NCI-H526 treated with DMSO at 0.1 percent for 48 hours (cell line): ENCODE measurements around the gene PRDX4.
A peak's percentile ranks its signal among the peaks of the same experiment; 100 is the strongest.
"Not testable (repeated sequence)": the region's sequence is repeated elsewhere in the genome, so short reads cannot be mapped to it uniquely, and the experiment has no call there.

Experiments used
- DNase-seq: peaks from one replicate; lab custom pipeline; 2025; lab: John Stamatoyannopoulos, UW

PRDX4 gene

DNA sequence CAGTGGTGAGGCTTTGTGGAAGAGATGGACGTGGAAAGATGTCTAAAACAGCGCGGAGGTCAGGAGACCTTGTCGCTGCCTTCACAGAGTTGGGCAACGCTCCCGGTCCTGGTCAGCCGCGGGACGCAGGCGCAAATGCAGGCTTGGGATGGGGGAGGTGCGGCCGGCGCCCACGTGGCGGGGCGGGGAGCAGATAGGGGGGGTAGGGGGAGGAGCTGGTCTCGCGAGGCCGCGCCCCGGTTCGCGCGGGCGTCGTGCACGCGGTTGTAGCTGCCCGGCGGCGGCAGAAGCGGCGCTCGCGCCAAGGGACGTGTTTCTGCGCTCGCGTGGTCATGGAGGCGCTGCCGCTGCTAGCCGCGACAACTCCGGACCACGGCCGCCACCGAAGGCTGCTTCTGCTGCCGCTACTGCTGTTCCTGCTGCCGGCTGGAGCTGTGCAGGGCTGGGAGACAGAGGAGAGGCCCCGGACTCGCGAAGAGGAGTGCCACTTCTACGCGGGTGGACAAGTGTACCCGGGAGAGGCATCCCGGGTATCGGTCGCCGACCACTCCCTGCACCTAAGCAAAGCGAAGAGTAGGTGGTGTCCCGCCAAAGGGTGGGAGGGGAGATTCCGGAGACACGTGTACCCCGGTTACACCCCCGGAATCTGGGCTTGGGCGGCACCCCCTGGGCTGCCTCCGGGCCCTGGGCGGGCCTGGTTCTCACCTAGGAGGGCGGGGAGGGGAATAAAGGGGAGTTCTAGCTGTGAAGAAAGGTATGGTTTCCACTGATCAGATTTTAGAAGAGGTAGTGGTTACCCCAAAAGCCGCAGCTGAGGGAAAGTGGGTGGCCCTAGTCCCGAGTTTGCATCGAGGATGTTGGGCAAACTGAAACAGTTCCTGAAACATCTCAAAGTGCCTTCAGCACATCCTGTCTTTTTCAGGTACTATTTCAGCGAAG, at the start of gene PRDX4:
Gene PRDX4, plus strand, starts transcription at position 255 of the 939 bp plus-strand sequence. Its CDS starts 78 bp downstream, at position 333.
- DNase-seq, result peak; percentile 83

GRCh38 chrX:23621621-23622265, 45.5 kb upstream of the PRDX4 start:
- no peak for DNase-seq

GRCh38 chrX:23623797-23624196, 43.5 kb upstream of the PRDX4 start:
- DNase-seq, result no peak

DNA sequence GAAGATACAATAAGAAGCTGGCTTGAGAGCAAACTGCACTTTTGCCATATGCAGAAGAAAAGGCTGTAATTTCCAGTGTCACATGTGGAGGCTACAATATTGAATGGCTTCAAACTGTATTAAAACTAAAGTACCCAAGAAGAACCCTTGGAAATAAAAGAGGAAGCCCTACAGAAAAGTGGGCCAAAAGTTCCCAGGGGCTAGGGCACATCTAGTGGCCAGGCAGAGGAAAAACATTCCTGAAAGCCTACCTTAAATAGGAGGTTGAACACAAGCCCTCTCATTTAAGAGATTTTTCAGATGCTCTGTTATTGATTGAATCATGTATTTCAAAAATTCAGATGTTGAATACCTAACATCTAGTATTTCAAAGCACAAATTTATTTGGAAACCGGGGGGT, 40.6 kb upstream of the PRDX4 start:
- DNase-seq, result no peak

DNA sequence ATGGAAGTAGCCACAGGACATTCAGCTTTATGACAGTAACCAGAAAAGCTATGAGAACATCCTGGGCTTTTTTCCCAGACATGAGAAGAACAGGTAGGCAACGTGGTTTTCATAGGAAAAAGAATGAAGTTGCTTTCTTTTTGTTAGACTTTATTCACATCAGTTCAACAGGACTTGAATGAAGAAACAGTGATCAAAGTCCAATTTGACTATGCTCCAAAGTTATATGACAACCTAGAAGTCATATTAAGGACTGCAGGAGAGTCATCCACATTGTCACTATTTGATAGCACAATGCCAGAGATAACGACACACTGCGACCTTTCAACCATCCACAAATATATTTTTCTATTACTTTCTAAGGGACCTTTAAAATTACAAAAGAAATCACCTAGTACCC, 39.2 kb upstream of the PRDX4 start:
- DNase-seq, result no peak

DNA sequence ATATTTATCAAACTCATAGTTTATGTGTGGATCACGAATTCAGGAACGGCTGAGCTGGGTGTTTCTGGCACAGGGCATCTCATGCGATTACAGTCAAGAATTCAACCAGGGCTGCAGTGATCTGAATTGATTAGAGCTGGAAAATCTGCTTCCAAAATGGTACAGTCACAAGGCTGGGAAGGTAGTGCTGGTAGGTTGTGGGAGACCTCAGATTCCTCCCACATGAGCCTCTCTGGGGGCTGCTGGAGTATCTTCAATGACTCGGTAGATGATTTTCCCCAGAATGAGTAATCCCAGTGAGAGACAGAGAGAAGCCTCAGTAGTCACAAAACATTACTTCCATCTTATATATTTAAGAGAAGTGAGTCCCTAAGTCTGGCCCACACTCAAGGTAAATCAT, 36.2 kb upstream of the PRDX4 start:
- DNase-seq, result no peak

GRCh38 chrX:23633834-23634580, 33.3 kb upstream of the PRDX4 start:
- DNase-seq, result no peak

DNA sequence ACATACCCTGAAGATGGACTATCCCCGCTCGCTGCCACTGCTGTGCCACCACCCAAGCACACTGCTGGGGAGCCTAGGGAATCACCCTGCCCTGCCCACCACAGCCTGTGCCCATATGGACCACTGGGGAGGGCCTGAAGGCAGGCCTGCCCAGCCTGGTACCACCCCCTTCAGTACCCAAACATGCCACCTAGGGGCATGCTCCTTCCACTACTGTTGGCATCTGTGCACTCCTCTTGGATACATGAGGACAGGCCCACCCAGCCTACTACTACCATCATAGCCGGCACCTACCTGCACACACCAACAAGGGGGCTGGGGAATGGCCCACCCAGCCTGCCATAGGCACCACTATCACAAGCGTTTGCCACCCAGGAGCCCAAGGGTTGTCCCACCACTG, 30.1 kb upstream of the PRDX4 start:
- no peak for DNase-seq

DNA sequence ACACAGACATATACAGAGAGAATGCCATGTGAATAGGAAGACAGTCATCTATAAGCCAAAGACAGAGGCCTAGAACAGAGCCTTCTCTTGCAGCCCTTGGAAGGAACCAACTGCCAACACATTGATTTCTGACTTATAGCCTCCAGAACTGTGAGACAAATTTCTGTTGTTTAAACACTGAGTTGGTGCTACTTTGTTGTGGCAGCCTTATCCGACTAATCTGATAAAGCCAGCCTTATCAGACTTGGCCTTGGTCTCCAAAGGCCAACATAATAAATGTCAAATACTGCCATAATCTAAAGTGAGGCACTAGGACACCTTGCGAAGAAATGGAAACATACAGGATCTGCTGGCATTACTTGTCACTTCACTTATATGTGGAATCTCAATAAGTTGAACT, 24.3 kb upstream of the PRDX4 start:
- no peak for DNase-seq

DNA sequence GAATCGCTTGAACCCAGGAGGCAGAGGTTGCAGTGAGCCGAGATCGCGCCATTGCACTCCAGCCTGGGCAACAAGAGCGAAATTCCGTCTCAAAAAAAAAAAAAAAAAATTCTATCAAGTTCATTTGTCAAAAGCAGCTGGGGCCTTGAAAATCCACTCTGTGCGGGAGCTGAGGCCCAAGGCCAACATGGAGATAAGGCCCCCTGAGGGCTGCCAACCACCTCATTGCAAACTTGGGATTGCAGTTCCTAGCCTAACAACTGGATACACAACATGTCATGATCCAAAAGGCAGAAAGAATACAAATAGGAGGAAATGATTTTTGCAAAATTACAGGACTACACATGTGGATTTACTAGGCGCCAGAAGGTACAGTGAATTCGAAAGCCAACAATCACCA, 22.5 kb upstream of the PRDX4 start:
- no peak for DNase-seq

DNA sequence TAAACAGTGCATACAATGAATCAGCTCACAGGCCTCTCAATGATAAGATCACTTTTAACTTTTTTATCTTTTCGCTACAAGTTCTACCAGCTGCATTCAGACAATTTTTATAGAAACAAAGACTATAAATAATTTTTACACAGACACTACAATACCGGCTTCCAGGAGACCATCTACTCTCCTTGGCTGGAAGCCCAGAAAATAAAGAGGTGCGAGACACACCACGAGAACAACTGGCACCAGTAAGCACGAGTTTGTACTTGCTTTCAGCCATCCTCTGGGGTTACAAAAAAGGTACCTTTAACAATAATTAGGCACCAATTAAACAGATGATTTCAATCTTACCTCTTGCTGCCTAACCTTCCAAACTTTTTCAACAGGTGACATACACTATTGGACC, 11.2 kb upstream of the PRDX4 start:
- no peak for DNase-seq

GRCh38 chrX:23656684-23657083, 10.6 kb upstream of the PRDX4 start:
- DNase-seq, result no peak

DNA sequence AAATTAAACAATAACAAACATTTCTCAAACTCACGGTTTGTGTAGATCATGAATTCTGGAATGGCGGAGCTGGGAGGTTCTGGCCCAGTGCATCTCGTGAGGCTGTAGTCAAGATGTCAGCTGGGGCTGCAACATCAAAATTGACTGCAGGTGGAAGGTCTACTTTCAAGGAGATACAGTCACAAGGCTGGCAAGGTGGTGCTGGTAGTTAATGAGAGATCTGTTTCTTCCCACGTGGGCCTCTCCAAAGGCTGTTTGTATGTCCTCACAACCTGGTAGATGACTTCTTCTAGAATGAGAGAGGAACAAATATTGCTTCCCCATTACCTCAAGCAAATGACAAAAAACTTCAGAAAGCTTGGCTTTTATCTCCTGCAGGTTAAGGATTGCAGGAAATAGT, 8.0 kb upstream of the PRDX4 start:
- no peak for DNase-seq

DNA sequence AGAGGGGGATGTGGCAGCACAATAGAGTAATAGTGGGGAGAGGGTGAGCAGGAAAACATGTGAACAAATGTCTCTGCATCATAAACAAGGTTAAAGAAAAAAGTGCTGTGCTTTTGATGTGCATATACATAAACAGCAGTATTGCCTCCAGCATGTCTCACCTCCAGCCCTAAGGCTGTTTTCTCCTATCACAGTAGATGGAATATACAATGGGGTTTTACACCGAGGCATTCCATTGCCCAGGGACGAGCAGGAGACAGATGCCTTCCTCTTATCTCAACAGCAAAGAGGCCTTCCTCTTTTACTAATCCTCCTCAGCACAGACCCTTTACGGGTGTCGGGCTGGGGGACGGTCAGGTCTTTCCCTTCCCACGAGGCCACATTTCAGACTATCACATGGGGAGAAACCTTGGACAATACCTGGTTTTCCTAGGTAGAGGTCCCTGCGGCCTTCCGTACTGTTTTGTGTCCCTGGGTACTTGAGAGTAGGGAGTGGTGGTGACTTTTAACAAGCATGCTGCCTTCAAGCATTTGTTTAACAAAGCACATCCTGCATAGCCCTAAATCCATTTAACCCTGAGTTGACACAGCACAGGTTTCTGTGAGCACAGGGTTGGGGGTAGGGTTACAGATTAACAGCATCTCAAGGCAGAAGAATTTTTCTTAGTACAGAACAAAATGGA, 7.1 kb upstream of the PRDX4 start:
- DNase-seq, result not testable (repeated sequence)

DNA sequence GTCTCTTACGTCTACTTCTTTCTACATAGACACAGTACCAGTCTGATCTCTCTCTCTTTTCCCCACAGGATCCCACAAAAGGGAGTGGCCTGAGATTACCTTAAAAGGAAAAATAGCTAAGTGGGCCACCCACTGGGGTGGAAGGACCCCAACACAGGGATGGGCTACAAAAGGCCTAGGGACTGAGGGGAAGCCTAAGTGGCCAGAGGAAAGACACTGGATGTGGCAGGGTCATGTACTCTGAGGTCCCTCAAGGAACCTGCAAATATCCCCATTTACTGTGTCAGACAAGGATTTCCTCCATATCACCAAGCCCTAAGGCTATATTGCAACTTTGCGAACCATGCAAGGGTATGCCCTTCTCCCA, 6.5 kb upstream of the PRDX4 start:
- DNase-seq, result no peak

DNA sequence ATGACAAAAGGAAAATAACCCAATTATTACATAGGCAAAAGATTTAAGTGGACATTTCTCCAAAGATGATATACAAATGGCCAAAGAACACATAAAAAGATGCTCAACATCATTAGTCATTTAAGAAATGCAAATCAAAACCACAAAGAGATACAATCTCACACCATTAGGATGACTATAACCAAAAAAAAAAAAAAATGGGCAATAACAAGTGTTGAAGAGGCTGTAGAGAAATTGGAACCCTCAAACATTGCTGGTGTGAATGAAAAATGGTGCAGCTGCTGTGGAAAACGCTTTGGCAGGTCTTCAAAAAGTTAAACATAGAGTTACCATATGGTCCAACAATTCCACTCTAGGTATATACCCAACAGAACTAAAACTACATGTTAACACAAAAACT, 5.6 kb upstream of the PRDX4 start:
- DNase-seq, result no peak

GRCh38 chrX:23662187-23662586, 5.1 kb upstream of the PRDX4 start:
- no peak for DNase-seq

GRCh38 chrX:23662853-23663252, 4.4 kb upstream of the PRDX4 start:
- DNase-seq, result no peak

DNA sequence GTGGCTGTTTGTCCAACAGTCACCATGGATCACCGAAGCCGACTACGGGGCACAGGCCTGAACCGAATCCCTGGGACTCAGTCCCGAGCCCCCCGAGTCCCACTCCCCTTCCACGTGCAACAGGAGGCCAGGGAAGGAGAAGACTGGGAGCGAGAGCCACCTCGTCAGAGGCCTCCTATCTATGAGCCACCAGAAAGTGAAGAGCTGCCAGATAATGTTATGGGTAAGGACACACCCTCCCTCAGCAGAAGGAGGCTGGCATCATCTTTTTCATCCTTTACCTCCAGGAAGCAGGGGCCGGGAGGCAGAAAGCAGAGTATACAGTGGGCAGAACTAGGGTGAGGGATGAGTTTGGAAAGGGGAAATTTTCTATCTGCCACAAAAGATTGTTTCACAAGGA, 2.8 kb upstream of the PRDX4 start:
- DNase-seq, result no peak

- DNase-seq, result no peak
Observed at GRCh38 chrX:23666282-23666681, 1.0 kb upstream of the PRDX4 start.

DNA sequence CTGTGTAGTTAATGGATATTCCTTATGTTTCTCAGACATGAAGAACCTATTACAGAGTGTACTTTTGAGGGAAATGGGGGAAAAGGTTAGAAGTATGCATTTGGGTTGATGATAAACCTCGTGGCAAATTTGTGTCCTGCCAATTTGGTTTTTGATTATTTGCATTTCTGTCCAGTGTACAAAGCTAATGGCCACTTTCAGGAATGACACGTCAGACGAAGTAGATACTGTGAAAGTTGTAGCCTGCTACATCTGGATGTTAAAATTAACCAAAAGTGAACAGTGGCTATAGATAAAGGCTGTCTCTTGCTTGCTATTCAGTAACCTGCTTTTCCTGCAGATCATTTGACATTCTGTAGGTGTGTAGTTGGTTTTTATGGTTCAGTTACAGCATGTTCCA, 1.0 kb downstream of the PRDX4 start:
- DNase-seq, result no peak

- no peak for DNase-seq
Observed at GRCh38 chrX:23670528-23670927, 3.2 kb downstream of the PRDX4 start.
